Naive thymus-derived CD4-positive, alpha-beta T cell (primary cell): ENCODE results near the gene CLPSL1. TPM values are rescaled to one million over a fixed set of nuclear protein-coding genes. Genes with fewer than 3 reads are reported as not detected.

ENCODE experiments used
- ATAC-seq: fragments of 150-1000 bp; cut with Tn5 transposase; 2 replicates; pipeline ENCODE4 v1.10.0; 2021; ENCODE audit warnings: mild to moderate bottlenecking, moderate library complexity
- CTCF ChIA-PET: fragments of 350-600 bp; sonication (Branson Sonifier 250); formaldehyde crosslinking; loops from one replicate; lab custom pipeline; 2021; ENCODE audit warnings: antibody characterized with exemption; lab: Charles Lee
- POLR2A ChIA-PET: fragments of 350-600 bp; sonication (Branson Sonifier 250); formaldehyde crosslinking; loops from one replicate; lab custom pipeline; 2021; ENCODE audit warnings: antibody characterized with exemption, inconsistent platforms; lab: Charles Lee
- DNase-seq, 9 donors: peaks; one replicate each; pipeline versions ENCODE4 v3.0.0 to v3.0.0-alpha.2; 2020 to 2022; ENCODE audit warnings: mixed read lengths in 1 of 9
- H3K27ac ChIP-seq: one replicate; pipeline ENCODE4 v1.7.0; 2013; ENCODE audit warnings: mild to moderate bottlenecking, low read depth, low read length, moderate library complexity
- H3K27me3 ChIP-seq, 2 donors: one replicate each; pipeline ENCODE4 v1.7.0; 2013; ENCODE audit warnings: low read length in 2 of 2, mild to moderate bottlenecking in 2 of 2, moderate library complexity in 2 of 2; ENCODE audit not compliant: control insufficient read depth in 2 of 2, insufficient read depth in 2 of 2
- H3K36me3 ChIP-seq, 3 experiments: 1 replicate in 2 of 3; 2 replicates in 1 of 3; pipeline ENCODE4 v1.7.0; 2013; ENCODE audit warnings: low read length in 3 of 3, mild to moderate bottlenecking in 3 of 3, moderate library complexity in 1 of 3; ENCODE audit not compliant: insufficient read depth in 3 of 3, control insufficient read depth in 2 of 3
- H3K4me1 ChIP-seq, 2 donors: one replicate each; pipeline ENCODE4 v1.7.0; 2013; ENCODE audit warnings: low read length in 2 of 2, mild to moderate bottlenecking in 2 of 2, moderate library complexity in 1 of 2; ENCODE audit not compliant: control insufficient read depth in 2 of 2, insufficient read depth in 2 of 2
- H3K4me3 ChIP-seq: 2 replicates; pipeline ENCODE4 v1.7.0; 2013; ENCODE audit warnings: mild to moderate bottlenecking, low read length
- H3K9me3 ChIP-seq, 3 experiments: 1 replicate in 2 of 3; 2 replicates in 1 of 3; pipeline ENCODE4 v1.7.0; 2013; ENCODE audit warnings: low read length in 3 of 3; ENCODE audit not compliant: control insufficient read depth in 2 of 3
- H3K27ac Mint-ChIP-seq, 9 donors: one replicate each; pipeline ENCODE4 v1.8.0; 2020 to 2022; ENCODE audit warnings: mixed read lengths in 9 of 9, mild to moderate bottlenecking in 8 of 9, moderate library complexity in 5 of 9, inconsistent platforms in 2 of 9
- H3K27me3 Mint-ChIP-seq, 5 donors: one replicate each; pipeline ENCODE4 v1.8.0; 2021 to 2022; ENCODE audit warnings: mixed read lengths in 5 of 5, mild to moderate bottlenecking in 1 of 5
- H3K36me3 Mint-ChIP-seq, 5 donors: one replicate each; pipeline ENCODE4 v1.8.0; 2020 to 2022; ENCODE audit warnings: mixed read lengths in 5 of 5, mild to moderate bottlenecking in 3 of 5, inconsistent platforms in 1 of 5
- H3K4me1 Mint-ChIP-seq, 7 donors: one replicate each; pipeline ENCODE4 v1.8.0; 2020 to 2022; ENCODE audit warnings: mixed read lengths in 7 of 7, mild to moderate bottlenecking in 3 of 7, inconsistent platforms in 1 of 7
- H3K4me3 Mint-ChIP-seq, 10 donors: one replicate each; pipeline ENCODE4 v1.8.0; 2020 to 2022; ENCODE audit warnings: mild to moderate bottlenecking in 10 of 10, mixed read lengths in 10 of 10, moderate library complexity in 6 of 10, inconsistent platforms in 2 of 10
- H3K9me3 Mint-ChIP-seq, 11 donors: one replicate each; pipeline ENCODE4 v1.8.0; 2020 to 2022; ENCODE audit warnings: mixed read lengths in 11 of 11, mild to moderate bottlenecking in 4 of 11, inconsistent platforms in 1 of 11, moderate library complexity in 1 of 11
- intact Hi-C, 2 donors: fragments of 100-400 bp; cut with micrococcal nuclease; formaldehyde crosslinking; loops; one replicate each; pipeline ENCODE4 v1.15.1; 2023
- polyA plus RNA-seq, 2 donors: library from polyadenylated mRNA; unstranded; fragments of 300-500 nt; fragmentation: Illumina TruSeq; gene quantifications; one replicate each; pipeline ENCODE4 v1.2.3, GENCODE V29; 2021
- total RNA-seq, 6 experiments: library from RNA in 5 of 6; stranded (reverse) in 5 of 6; gene quantifications; 1 replicate in 5 of 6; 2 replicates in 1 of 6; pipeline ENCODE4 v1.2.3 and lab custom pipeline; 2021 to 2026

CLPSL1 gene
- total and polyA plus RNA-seq, 7 experiments from 2014 or later: not detected

- Mint-ChIP-seq H3K36me3 (no peaks in the 10 kb centered on the region), H3K9me3 (peaks cover 0 to 1% (median 0%) of the 10 kb centered on the region in 11 donors), H3K4me3 (no peak overlapping the region), H3K27ac (no peak overlapping the region), H3K4me1 (peaks cover 0 to 11% (median 0%) of the 10 kb centered on the region in 7 donors), H3K27me3 (peaks cover 0 to 11% (median 5%) of the 10 kb centered on the region in 5 donors)
- H3K4me3 ChIP-seq: no peak overlapping the region
- peaks cover 0 to 2% of the 10 kb centered on the region in 2 donors for H3K27me3 ChIP-seq
- H3K4me1 ChIP-seq: no peaks in the 10 kb centered on the region
- ChIA-PET CTCF (no interaction called here), POLR2A (no interaction called here)
- DNase-seq (no peak), ATAC-seq (no peak)
- H3K27ac ChIP-seq: no peak overlapping the region
- H3K9me3 ChIP-seq: no peaks in the 10 kb centered on the region
- intact Hi-C loops: no loop called here
- H3K36me3 ChIP-seq: no peaks in the 10 kb centered on the region
Observed at GRCh38 chr6:35754452-35755277, 26.2 kb upstream of the CLPSL1 start.

GRCh38 chr6:35755278-35755924 lies 25.4 kb upstream of the CLPSL1 start:
- Mint-ChIP-seq H3K4me3 (no peak overlapping the region), H3K36me3 (no peaks in the 10 kb centered on the region), H3K4me1 (peaks cover 0 to 11% (median 0%) of the 10 kb centered on the region in 7 donors), H3K27ac (peak overlapping the region in 2 of 9 donors; percentile 13 to 38), H3K27me3 (peaks cover 5 to 17% (median 11%) of the 10 kb centered on the region in 5 donors), H3K9me3 (no peaks in the 10 kb centered on the region)
- CTCF ChIA-PET: no interaction called here
- DNase-seq (no peak), ATAC-seq (no peak)
- POLR2A ChIA-PET: no interaction called here
- Histone ChIP-seq H3K4me3 (no peak overlapping the region), H3K36me3 (no peaks in the 10 kb centered on the region), H3K4me1 (no peaks in the 10 kb centered on the region), H3K27me3 (peaks cover 0 to 2% of the 10 kb centered on the region in 2 donors), H3K9me3 (no peaks in the 10 kb centered on the region), H3K27ac (no peak overlapping the region)
- intact Hi-C loops: no loop called here

GRCh38 chr6:35757456-35758123 lies 23.2 kb upstream of the CLPSL1 start:
- peaks cover 0 to 6% (median 0%) of the 10 kb centered on the region in 7 donors for H3K4me1 Mint-ChIP-seq
- no peaks in the 10 kb centered on the region for H3K4me1 ChIP-seq
- no peak for ATAC-seq
- H3K36me3 Mint-ChIP-seq: no peaks in the 10 kb centered on the region
- peaks cover 2 to 4% of the 10 kb centered on the region in 2 donors for H3K27me3 ChIP-seq
- H3K27me3 Mint-ChIP-seq: peaks cover 22 to 36% (median 27%) of the 10 kb centered on the region in 5 donors
- H3K9me3 Mint-ChIP-seq: peaks cover 0 to 2% (median 0%) of the 10 kb centered on the region in 11 donors
- DNase-seq: no peak
- intact Hi-C loops: no loop called here
- H3K27ac Mint-ChIP-seq: peak overlapping the region in 1 of 9 donors; percentile 4
- no peaks in the 10 kb centered on the region for H3K9me3 ChIP-seq
- no peak overlapping the region for H3K27ac ChIP-seq
- CTCF ChIA-PET: no interaction called here
- no peak overlapping the region for H3K4me3 Mint-ChIP-seq
- H3K36me3 ChIP-seq: no peaks in the 10 kb centered on the region
- no peak overlapping the region for H3K4me3 ChIP-seq
- POLR2A ChIA-PET: no interaction called here

- POLR2A ChIA-PET: no interaction called here
- intact Hi-C loops: no loop called here
- peaks cover 2 to 10% of the 10 kb centered on the region in 2 donors for H3K27me3 ChIP-seq
- H3K4me1 Mint-ChIP-seq: peaks cover 0 to 14% (median 6%) of the 10 kb centered on the region in 7 donors
- DNase-seq (no peak), ATAC-seq (no peak)
- no peaks in the 10 kb centered on the region for H3K36me3 Mint-ChIP-seq
- CTCF ChIA-PET: no interaction called here
- H3K27me3 Mint-ChIP-seq: peaks cover 40 to 55% (median 45%) of the 10 kb centered on the region in 5 donors
- H3K9me3 Mint-ChIP-seq: peaks cover 0 to 2% (median 0%) of the 10 kb centered on the region in 11 donors
- H3K27ac Mint-ChIP-seq: no peak overlapping the region
- H3K4me1 ChIP-seq: no peaks in the 10 kb centered on the region
- H3K4me3 ChIP-seq: no peak overlapping the region
- no peak overlapping the region for H3K4me3 Mint-ChIP-seq
- no peak overlapping the region for H3K27ac ChIP-seq
- H3K9me3 ChIP-seq: no peaks in the 10 kb centered on the region
- no peaks in the 10 kb centered on the region for H3K36me3 ChIP-seq
Observed at GRCh38 chr6:35759426-35759825, 21.4 kb upstream of the CLPSL1 start.

- H3K9me3 ChIP-seq: no peaks in the 10 kb centered on the region
- intact Hi-C loops: no loop called here
- CTCF ChIA-PET: no interaction called here
- H3K9me3 Mint-ChIP-seq: peaks cover 0 to 2% (median 0%) of the 10 kb centered on the region in 11 donors
- no peak for DNase-seq
- peaks cover 33 to 61% (median 33%) of the 10 kb centered on the region in 5 donors for H3K27me3 Mint-ChIP-seq
- no peak overlapping the region for H3K27ac ChIP-seq
- no peak for ATAC-seq
- peak overlapping the region in 1 of 9 donors; percentile 81 for H3K27ac Mint-ChIP-seq
- H3K4me1 Mint-ChIP-seq: peaks cover 0 to 14% (median 4%) of the 10 kb centered on the region in 7 donors
- no peak overlapping the region for H3K4me3 Mint-ChIP-seq
- POLR2A ChIA-PET: no interaction called here
- no peaks in the 10 kb centered on the region for H3K4me1 ChIP-seq
- no peaks in the 10 kb centered on the region for H3K36me3 ChIP-seq
- H3K4me3 ChIP-seq: no peak overlapping the region
- H3K27me3 ChIP-seq: peaks cover 0 to 6% of the 10 kb centered on the region in 2 donors
- H3K36me3 Mint-ChIP-seq: no peaks in the 10 kb centered on the region
Observed at GRCh38 chr6:35765739-35766138, 15.1 kb upstream of the CLPSL1 start.

- H3K27me3 ChIP-seq: peaks cover 0 to 2% of the 10 kb centered on the region in 2 donors
- DNase-seq (no peak), ATAC-seq (no peak)
- Mint-ChIP-seq H3K4me1 (peaks cover 0 to 2% (median 0%) of the 10 kb centered on the region in 7 donors), H3K27ac (no peak overlapping the region), H3K36me3 (no peaks in the 10 kb centered on the region), H3K27me3 (peaks cover 4 to 38% (median 5%) of the 10 kb centered on the region in 5 donors), H3K4me3 (no peak overlapping the region), H3K9me3 (no peaks in the 10 kb centered on the region)
- no peak overlapping the region for H3K27ac ChIP-seq
- H3K36me3 ChIP-seq: no peaks in the 10 kb centered on the region
- CTCF ChIA-PET: no interaction called here
- intact Hi-C loops: no loop called here
- POLR2A ChIA-PET: no interaction called here
- H3K9me3 ChIP-seq: no peaks in the 10 kb centered on the region
- H3K4me1 ChIP-seq: no peaks in the 10 kb centered on the region
- H3K4me3 ChIP-seq: no peak overlapping the region
Observed at GRCh38 chr6:35769211-35769610, 11.6 kb upstream of the CLPSL1 start.
